Measurements from ENCODE around the gene GABARAPL1.

GRCh38 chr12:10210225-10210624 is 2.5 kb upstream of the GABARAPL1 start:
- TF ChIP-seq CTCF (IDR thresholded peaks at IDR 0.05) = no peak
- TF ChIP-seq POLR2AphosphoS5 (IDR thresholded peaks at IDR 0.05) = no peak
